Hematopoietic multipotent progenitor cell treated with erythropoietin and hydrocortisone succinate and interleukin-3 and kit ligand, for 8 days (in vitro differentiated cells): ENCODE data around the gene AFAP1.

Source experiments
- DNase-seq: peaks from one replicate; pipeline ENCODE4 v3.0.0-alpha.2; 2015

The AFAP1 gene

GRCh38 chr4:7839856-7840255, 99.8 kb downstream of the AFAP1 start:
- DNase-seq: no peak

- DNase-seq: peak; percentile 89
Observed at GRCh38 chr4:7838136-7838782, 101.4 kb downstream of the AFAP1 start.

GRCh38 chr4:7837597-7838135, 102.0 kb downstream of the AFAP1 start:
- DNase-seq: no peak

GRCh38 chr4:7831858-7832730, 107.6 kb downstream of the AFAP1 start:
- no peak for DNase-seq

- peak; percentile 67 for DNase-seq
Observed at GRCh38 chr4:7831330-7831729, 108.3 kb downstream of the AFAP1 start.

GRCh38 chr4:7830747-7831146, 108.9 kb downstream of the AFAP1 start:
- no peak for DNase-seq

GRCh38 chr4:7829652-7830580, 109.7 kb downstream of the AFAP1 start:
- peak; percentile 92 for DNase-seq

GRCh38 chr4:7828793-7829301, 110.8 kb downstream of the AFAP1 start:
- no peak for DNase-seq

- peak; percentile 39 for DNase-seq
Observed at GRCh38 chr4:7828011-7828720, 111.5 kb downstream of the AFAP1 start.

- no peak for DNase-seq
Observed at GRCh38 chr4:7827566-7827965, 112.1 kb downstream of the AFAP1 start.

- no peak for DNase-seq
Observed at GRCh38 chr4:7826909-7827306, 112.8 kb downstream of the AFAP1 start.

- DNase-seq: no peak
Observed at GRCh38 chr4:7826176-7826908, 113.3 kb downstream of the AFAP1 start.

- no peak for DNase-seq
Observed at GRCh38 chr4:7824218-7824617, 115.4 kb downstream of the AFAP1 start.

GRCh38 chr4:7823416-7823824, 116.2 kb downstream of the AFAP1 start:
- no peak for DNase-seq

GRCh38 chr4:7822877-7823276, 116.8 kb downstream of the AFAP1 start:
- no peak for DNase-seq

GRCh38 chr4:7822137-7822505, 117.5 kb downstream of the AFAP1 start:
- DNase-seq: no peak

- DNase-seq: no peak
Observed at GRCh38 chr4:7821245-7822136, 118.2 kb downstream of the AFAP1 start.

- no peak for DNase-seq
Observed at GRCh38 chr4:7820031-7820818, 119.4 kb downstream of the AFAP1 start.

- no peak for DNase-seq
Observed at GRCh38 chr4:7819446-7819845, 120.2 kb downstream of the AFAP1 start.
